ENCODE results near the gene CCDC88B.

The CCDC88B gene

GRCh38 chr11:64339754-64340408 is at the start of gene CCDC88B:
TSS of gene CCDC88B (plus strand) at chr11:64340204. CDS start at chr11:64340267, 63 bp downstream.
- no peak for DNase-seq

- no peak for DNase-seq
These were observed 49.4 kb upstream of the CCDC88B start for GRCh38 chr11:64290352-64291261.

- DNase-seq: no peak
These were observed 48.7 kb upstream of the CCDC88B start, which contains the start of gene KCNK4 for GRCh38 chr11:64291262-64291751. TSS of gene KCNK4 (plus strand) at chr11:64291302. CDS start at chr11:64293019, 1,717 bp downstream.

- no peak for DNase-seq
These were observed 48.1 kb upstream of the CCDC88B start for GRCh38 chr11:64291752-64292459.

- no peak for DNase-seq
These were observed 47.3 kb upstream of the CCDC88B start for GRCh38 chr11:64292460-64293254.

- no peak for DNase-seq
These were observed 45.2 kb upstream of the CCDC88B start for GRCh38 chr11:64294774-64295173.

GRCh38 chr11:64295760-64296159 is 44.2 kb upstream of the CCDC88B start:
- DNase-seq: no peak

GRCh38 chr11:64296236-64296635 is 43.8 kb upstream of the CCDC88B start:
- DNase-seq: no peak

GRCh38 chr11:64296830-64297698 is 42.9 kb upstream of the CCDC88B start:
- no peak for DNase-seq

- no peak for DNase-seq
These were observed 42.2 kb upstream of the CCDC88B start for GRCh38 chr11:64297699-64298358.

- DNase-seq: no peak
These were observed 40.8 kb upstream of the CCDC88B start for GRCh38 chr11:64298966-64299846.

- no peak for DNase-seq
These were observed 40.0 kb upstream of the CCDC88B start, which contains the start of gene CATSPERZ for GRCh38 chr11:64299847-64300648. TSS of gene CATSPERZ (plus strand) at chr11:64300358. CDS start at chr11:64300411, 53 bp downstream.

GRCh38 chr11:64303109-64304031 is 36.6 kb upstream of the CCDC88B start:
- no peak for DNase-seq

GRCh38 chr11:64304032-64304315 is 36.0 kb upstream of the CCDC88B start:
- no peak for DNase-seq

- peak; percentile 81 for DNase-seq
These were observed 35.5 kb upstream of the CCDC88B start for GRCh38 chr11:64304316-64305072.

GRCh38 chr11:64305075-64305690 is 34.8 kb upstream of the CCDC88B start, which contains the start of gene ESRRA:
TSS of gene ESRRA (plus strand) at chr11:64305524. CDS start at chr11:64307180, 1,656 bp downstream.
- peak; percentile 91 for DNase-seq
